HG03442 (cell line): Measurements from ENCODE around the gene CCDC107.

Source experiments
- ATAC-seq: cut with Tn5 transposase; IDR thresholded peaks from one replicate; pipeline ENCODE4 v1.9.1; 2021; ENCODE audit warnings: mild to moderate bottlenecking, moderate library complexity; ENCODE audit not compliant: unreplicated experiment

Gene CCDC107

GRCh38 chr9:35682051-35682450 lies 24.0 kb downstream of the CCDC107 start:
- no peak for ATAC-seq

- ATAC-seq, result no peak
Observed at GRCh38 chr9:35682520-35683315, 24.6 kb downstream of the CCDC107 start.

- no peak for ATAC-seq
Observed at GRCh38 chr9:35683323-35683722, 25.2 kb downstream of the CCDC107 start.

- no peak for ATAC-seq
Observed at GRCh38 chr9:35684921-35685320, 26.8 kb downstream of the CCDC107 start.

GRCh38 chr9:35685506-35685905 lies 27.4 kb downstream of the CCDC107 start:
- ATAC-seq, result no peak

GRCh38 chr9:35686222-35687203 lies 28.4 kb downstream of the CCDC107 start:
- no peak for ATAC-seq

- ATAC-seq, result no peak
Observed at GRCh38 chr9:35687306-35687705, 29.2 kb downstream of the CCDC107 start.

GRCh38 chr9:35687972-35688557 lies 30.0 kb downstream of the CCDC107 start:
- ATAC-seq, result no peak

- no peak for ATAC-seq
Observed at GRCh38 chr9:35688558-35689541, 30.8 kb downstream of the CCDC107 start.

GRCh38 chr9:35689542-35690293 lies 31.6 kb downstream of the CCDC107 start, which contains the start of gene TPM2:
TSS of gene TPM2 (minus strand) at chr9:35689925. CDS start at chr9:35689817, 108 bp downstream.
- no peak for ATAC-seq

GRCh38 chr9:35690294-35690613 lies 32.2 kb downstream of the CCDC107 start:
- ATAC-seq, result no peak

GRCh38 chr9:35690614-35691333 lies 32.7 kb downstream of the CCDC107 start:
- no peak for ATAC-seq

- no peak for ATAC-seq
Observed at GRCh38 chr9:35691334-35691650, 33.2 kb downstream of the CCDC107 start.

GRCh38 chr9:35691757-35692301 lies 33.7 kb downstream of the CCDC107 start:
- no peak for ATAC-seq

- no peak for ATAC-seq
Observed at GRCh38 chr9:35695943-35696401, 37.9 kb downstream of the CCDC107 start.

- peak; percentile 74 for ATAC-seq
Observed at GRCh38 chr9:35696520-35697215, 38.6 kb downstream of the CCDC107 start.

- no peak for ATAC-seq
Observed at GRCh38 chr9:35697486-35697885, 39.4 kb downstream of the CCDC107 start.

GRCh38 chr9:35698231-35698630 lies 40.1 kb downstream of the CCDC107 start:
- ATAC-seq, result no peak
